Large intestine (tissue), 3 donors: ENCODE results near the gene AUTS2. TPM values are rescaled to one million over a fixed set of nuclear protein-coding genes. Genes with fewer than 3 reads are reported as not detected.

Experiments used
- DNase-seq, 2 donors: peaks; one replicate each; pipeline versions ENCODE4 v3.0.0 to v3.0.0-alpha.2; 2013
- H3K27ac ChIP-seq: one replicate; pipeline ENCODE4 v1.5.1; 2013; ENCODE audit warnings: low read length
- H3K27me3 ChIP-seq: 2 replicates; pipeline ENCODE4 v1.6.1; 2013; ENCODE audit warnings: low read length; ENCODE audit not compliant: control insufficient read depth, insufficient read depth
- H3K36me3 ChIP-seq: 2 replicates; pipeline ENCODE4 v1.6.1; 2013; ENCODE audit warnings: low read length; ENCODE audit not compliant: control insufficient read depth, insufficient read depth
- H3K4me1 ChIP-seq: one replicate; pipeline ENCODE4 v1.6.1; 2013; ENCODE audit warnings: low read length; ENCODE audit not compliant: control insufficient read depth, insufficient read depth
- H3K4me3 ChIP-seq: one replicate; pipeline ENCODE4 v1.5.1; 2013; ENCODE audit warnings: low read length
- H3K9me3 ChIP-seq: one replicate; pipeline ENCODE4 v1.6.1; 2013; ENCODE audit warnings: mild to moderate bottlenecking, low read depth, low read length, moderate library complexity; ENCODE audit not compliant: control insufficient read depth
- WGBS: methylation state at CpG from one replicate; pipeline ENCODE4 v1.1.5; 2013; ENCODE audit warnings: low lambda C conversion rate; ENCODE audit not compliant: insufficient coverage; 5-methylcytosine and 5-hydroxymethylcytosine counted together
- polyA plus RNA-seq: library from polyadenylated mRNA; unstranded; fragments of 120-200 nt; gene quantifications from one replicate; pipeline ENCODE4 v1.2.1, GENCODE V29; 2013

The AUTS2 gene
- polyA plus RNA-seq, 1 donor, result 51.3 TPM

DNA sequence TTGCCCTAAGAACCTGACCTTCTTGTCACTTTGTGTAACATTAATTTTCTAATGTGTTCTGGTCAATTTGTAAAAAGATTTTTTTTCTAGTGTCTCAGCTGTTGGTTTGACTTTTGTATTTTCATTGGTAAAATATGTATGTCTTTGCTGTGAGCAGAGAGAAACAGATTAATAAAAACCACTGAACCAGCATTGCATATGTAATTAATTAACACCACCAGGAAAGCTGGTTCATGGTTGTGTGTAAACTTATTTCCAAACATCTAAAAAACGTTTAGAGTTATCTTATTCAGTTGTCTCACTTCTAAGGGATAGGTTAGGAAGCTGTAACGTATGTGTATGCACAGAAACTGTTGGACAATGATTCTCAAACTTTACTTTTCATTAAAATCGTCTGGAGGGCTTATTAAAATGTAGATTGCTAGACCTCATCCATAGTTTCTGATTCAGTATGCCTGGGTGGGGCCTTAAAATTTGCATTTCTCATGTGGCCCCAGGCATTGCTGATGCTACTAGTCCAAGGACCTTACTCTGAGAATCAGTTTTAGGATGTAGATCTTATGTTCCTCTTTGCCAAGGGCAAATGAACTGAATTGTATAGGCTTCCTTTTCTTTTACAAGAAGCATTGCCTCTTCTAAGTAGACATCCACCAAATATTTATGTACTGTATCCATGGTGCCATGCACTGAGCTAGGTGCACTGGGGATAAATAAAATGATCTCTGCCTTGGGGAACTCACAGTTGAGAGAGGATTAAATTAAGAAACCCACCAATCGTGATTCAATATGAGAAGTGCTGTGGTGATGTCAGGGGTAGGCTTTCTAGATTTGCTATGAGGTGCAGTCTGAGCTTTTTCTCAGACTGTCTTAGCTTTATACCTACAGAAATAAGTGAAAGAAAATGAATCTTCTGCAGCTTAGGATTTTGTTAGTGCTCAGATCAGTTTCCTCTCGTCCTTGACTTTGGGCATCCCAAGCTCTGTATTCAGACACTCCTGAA is 98.7 kb downstream of the AUTS2 start:
- no peak overlapping the region for H3K27ac ChIP-seq

DNA sequence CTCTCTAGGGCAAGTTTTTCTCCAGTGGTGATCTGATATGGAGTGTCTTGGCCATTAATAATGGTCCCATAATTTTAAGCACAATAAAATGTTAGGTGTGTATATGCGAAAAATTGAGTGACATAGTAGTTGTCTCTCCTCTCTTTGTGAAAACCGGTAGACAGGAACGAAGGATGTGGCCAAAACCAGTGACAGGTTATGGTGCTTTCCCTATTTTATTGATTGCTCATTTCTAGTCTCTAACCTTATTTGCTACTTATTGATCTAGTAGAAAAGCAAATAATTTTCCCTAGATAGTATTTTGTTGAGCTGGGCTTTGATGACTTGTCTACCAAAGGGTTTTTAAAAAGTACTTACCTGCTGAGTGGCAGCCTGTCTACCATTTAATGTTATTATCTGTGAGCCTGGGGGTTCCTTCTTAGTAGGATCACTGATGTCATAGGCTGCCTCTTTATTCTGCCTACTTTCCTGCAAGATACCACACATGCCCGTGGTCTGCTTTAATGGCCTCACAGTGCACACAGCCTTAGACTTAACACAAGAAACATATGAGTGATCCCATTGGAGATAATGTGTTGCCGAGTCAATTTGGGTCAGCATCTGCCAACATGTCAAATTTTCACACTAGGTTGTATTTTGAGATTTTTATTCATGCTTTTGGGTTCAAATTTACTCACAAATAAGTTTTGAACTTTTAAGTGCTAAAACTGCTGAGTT is 100.0 kb downstream of the AUTS2 start:
- no peak overlapping the region for H3K4me3 ChIP-seq
- H3K36me3 ChIP-seq, result no peaks in the 10 kb centered on the region
- H3K4me1 ChIP-seq, result no peaks in the 10 kb centered on the region
- H3K27me3 ChIP-seq, result no peaks in the 10 kb centered on the region
- H3K27ac ChIP-seq, result no peak overlapping the region
- DNase-seq, result no peak
- WGBS, result no CpG with 5 or more reads among the region's 5 CpGs
- no peaks in the 10 kb centered on the region for H3K9me3 ChIP-seq

More for the DNA sequence above, 98.7 kb downstream of the AUTS2 start:
- Histone ChIP-seq H3K36me3 (no peaks in the 10 kb centered on the region), H3K4me1 (no peaks in the 10 kb centered on the region), H3K9me3 (no peaks in the 10 kb centered on the region), H3K4me3 (no peak overlapping the region), H3K27me3 (no peaks in the 10 kb centered on the region)
- WGBS, result 33% methylated on average over 1 of the region's 5 CpGs
- no peak for DNase-seq

DNA sequence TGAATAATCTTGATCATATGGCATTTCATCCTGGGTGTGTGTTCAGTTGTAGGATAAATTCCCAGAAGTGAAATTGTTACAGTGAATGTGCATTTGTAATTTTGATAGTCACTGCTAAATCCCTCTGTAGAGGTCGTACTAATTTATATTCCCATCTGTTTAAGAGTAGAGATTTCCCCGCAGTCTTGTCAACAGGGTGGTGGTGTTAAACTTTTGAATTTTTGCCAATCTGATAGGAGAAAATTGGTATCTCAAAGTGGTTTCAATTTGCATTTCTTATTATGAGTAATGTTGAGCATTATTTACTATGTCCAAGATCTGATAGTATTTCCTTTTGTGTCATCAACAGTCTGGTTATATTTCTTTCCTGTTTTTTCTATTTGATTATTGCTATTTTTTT is 101.7 kb downstream of the AUTS2 start:
- H3K9me3 ChIP-seq, result no peaks in the 10 kb centered on the region
- no CpG with 5 or more reads among the region's 2 CpGs for WGBS

DNA sequence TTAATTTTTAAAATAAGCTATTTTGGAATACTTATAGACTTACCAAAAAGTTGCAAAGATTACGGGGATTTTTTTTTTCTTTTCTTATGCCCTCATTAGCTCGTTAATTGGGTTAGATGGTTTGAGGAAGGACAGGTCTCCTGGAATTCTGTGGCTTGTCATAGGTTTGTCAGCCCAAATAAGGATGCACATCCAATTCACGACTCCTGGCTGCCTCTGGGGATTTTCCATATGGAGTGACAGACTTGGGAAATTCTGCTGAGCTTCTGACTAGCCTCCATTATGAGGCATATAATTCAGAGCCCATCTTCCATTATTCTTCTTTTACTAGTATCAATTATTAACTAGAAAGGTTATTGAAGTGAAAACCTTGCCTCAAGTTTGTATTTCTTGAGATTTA is 102.1 kb downstream of the AUTS2 start:
- no peaks in the 10 kb centered on the region for H3K27me3 ChIP-seq
- no peak for DNase-seq
- H3K36me3 ChIP-seq, result no peaks in the 10 kb centered on the region
- no peak overlapping the region for H3K4me3 ChIP-seq
- H3K27ac ChIP-seq, result no peak overlapping the region
- no peaks in the 10 kb centered on the region for H3K9me3 ChIP-seq
- WGBS, result 100% methylated on average over 1 of the region's 3 CpGs
- no peaks in the 10 kb centered on the region for H3K4me1 ChIP-seq

More for the DNA sequence above, 101.7 kb downstream of the AUTS2 start:
- no peak overlapping the region for H3K27ac ChIP-seq
- H3K4me3 ChIP-seq, result no peak overlapping the region
- DNase-seq, result no peak
- no peaks in the 10 kb centered on the region for H3K4me1 ChIP-seq
- no peaks in the 10 kb centered on the region for H3K27me3 ChIP-seq
- no peaks in the 10 kb centered on the region for H3K36me3 ChIP-seq

DNA sequence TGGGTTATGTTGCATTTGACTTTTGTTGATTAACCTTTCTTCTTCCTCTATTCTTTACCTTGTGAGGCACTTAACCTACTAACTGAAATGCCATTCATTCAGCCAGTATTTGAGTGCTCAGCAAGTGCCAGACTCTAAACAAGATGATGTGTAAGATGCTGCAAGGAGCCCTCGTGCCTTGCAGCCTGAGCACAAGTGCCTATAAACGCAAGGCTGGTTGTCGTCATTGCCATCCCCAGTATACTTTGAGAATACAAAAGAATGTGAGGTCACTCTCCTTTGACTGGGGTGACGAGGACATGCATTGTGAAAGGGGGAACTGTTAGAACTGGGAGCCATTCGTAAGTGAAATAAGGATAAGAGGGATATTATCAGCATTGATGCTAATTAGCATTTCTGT is 103.0 kb downstream of the AUTS2 start:
- 92% methylated on average over 2 of the region's 5 CpGs for WGBS
- no peaks in the 10 kb centered on the region for H3K4me1 ChIP-seq
- H3K27me3 ChIP-seq, result no peaks in the 10 kb centered on the region
- DNase-seq, result no peak
- no peaks in the 10 kb centered on the region for H3K9me3 ChIP-seq
- H3K4me3 ChIP-seq, result no peak overlapping the region
- H3K36me3 ChIP-seq, result no peaks in the 10 kb centered on the region
- no peak overlapping the region for H3K27ac ChIP-seq

DNA sequence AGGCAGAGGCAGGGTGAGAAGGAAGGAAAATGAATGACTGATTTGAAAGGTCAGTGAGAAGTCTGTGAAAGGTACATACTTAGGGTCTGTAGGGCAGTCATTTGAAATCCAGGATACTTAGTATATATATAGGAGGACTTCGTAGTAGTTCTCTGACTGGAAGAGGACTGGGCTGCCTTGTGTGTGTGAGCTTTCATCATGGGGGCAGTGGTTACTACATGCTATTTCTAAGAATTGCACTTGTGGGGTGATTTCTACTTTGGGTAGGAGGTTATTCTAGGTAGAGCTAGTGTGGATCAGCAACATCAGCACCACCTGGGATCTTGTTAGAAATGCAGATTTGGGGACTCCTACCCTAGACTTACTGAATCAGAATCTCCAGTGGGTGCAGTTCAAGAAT is 104.1 kb downstream of the AUTS2 start:
- Histone ChIP-seq H3K36me3 (no peaks in the 10 kb centered on the region), H3K4me3 (no peak overlapping the region), H3K9me3 (no peaks in the 10 kb centered on the region), H3K4me1 (no peaks in the 10 kb centered on the region), H3K27me3 (no peaks in the 10 kb centered on the region), H3K27ac (no peak overlapping the region)
- no CpG with 5 or more reads among the region's 1 CpG for WGBS
- no peak for DNase-seq

DNA sequence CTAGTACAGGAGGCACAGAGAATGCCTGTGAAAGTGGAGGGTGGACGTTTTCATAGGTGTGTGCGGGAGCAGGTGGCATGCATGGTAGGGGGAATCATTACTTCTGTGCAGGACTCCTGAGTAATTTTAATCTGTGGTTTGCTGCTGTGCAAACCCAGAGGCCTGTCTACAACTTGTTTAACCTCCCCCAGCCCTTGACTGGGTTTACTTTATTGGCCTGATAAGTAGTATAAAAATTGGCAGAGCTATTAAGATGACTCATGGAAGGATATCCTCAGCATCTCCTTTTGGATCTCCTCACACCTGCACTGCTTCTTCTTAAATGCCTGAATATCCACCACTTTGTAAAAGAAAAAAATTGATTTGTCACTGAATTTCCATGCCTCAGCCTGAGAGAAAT is 104.8 kb downstream of the AUTS2 start:
- Histone ChIP-seq H3K27ac (no peak overlapping the region), H3K36me3 (no peaks in the 10 kb centered on the region), H3K27me3 (no peaks in the 10 kb centered on the region), H3K4me3 (no peak overlapping the region), H3K4me1 (no peaks in the 10 kb centered on the region), H3K9me3 (no peaks in the 10 kb centered on the region)
- no peak for DNase-seq
- WGBS, result no CpG with 5 or more reads among the region's 2 CpGs

DNA sequence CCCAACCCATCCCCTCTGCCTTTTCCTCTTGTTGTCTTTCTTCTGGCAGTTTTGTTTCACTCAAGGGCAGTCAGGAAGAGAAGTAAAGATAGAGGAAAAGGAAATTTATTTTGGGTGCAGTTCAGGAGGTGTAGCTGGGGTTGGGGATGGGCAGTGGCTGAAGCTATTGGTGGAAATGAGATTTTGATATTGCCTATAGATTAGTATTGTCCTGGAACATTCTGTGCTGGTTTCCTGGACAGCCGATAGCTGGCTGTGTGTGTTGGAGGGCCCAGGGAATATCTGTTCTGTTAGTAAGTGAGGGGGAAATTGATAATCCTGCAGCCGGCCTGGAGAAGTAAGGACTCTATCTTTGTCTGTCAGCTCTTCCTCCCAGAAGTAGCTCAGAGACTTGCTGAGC is 107.8 kb downstream of the AUTS2 start:
- Histone ChIP-seq H3K4me3 (no peak overlapping the region), H3K9me3 (no peaks in the 10 kb centered on the region), H3K27ac (no peak overlapping the region), H3K4me1 (no peaks in the 10 kb centered on the region), H3K27me3 (no peaks in the 10 kb centered on the region), H3K36me3 (no peaks in the 10 kb centered on the region)
- no peak for DNase-seq
- no CpG with 5 or more reads among the region's 2 CpGs for WGBS

DNA sequence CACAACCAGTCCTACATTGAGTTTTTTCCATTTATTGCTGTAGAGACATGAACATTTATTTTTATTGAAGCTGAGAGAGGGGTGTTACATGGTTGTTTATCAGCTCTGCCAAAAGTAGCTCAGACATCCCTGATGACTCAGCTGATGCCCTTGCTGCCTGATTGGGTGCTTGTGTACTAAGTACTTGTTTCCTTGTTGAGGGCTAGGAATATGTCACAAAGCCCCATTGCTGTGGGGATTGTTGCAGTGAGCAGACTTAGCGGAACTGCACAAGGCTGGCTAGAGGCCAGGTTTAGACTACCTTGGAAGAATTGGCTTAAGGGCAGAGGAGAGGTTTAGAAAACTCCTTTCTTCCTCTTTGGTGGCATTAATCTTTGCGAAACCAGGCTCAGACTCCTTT is 110.6 kb downstream of the AUTS2 start:
- no peak overlapping the region for H3K4me3 ChIP-seq
- no peaks in the 10 kb centered on the region for H3K27me3 ChIP-seq
- H3K27ac ChIP-seq, result no peak overlapping the region
- no peak for DNase-seq
- no CpG with 5 or more reads among the region's 2 CpGs for WGBS
- H3K9me3 ChIP-seq, result no peaks in the 10 kb centered on the region
- no peaks in the 10 kb centered on the region for H3K4me1 ChIP-seq
- no peaks in the 10 kb centered on the region for H3K36me3 ChIP-seq

DNA sequence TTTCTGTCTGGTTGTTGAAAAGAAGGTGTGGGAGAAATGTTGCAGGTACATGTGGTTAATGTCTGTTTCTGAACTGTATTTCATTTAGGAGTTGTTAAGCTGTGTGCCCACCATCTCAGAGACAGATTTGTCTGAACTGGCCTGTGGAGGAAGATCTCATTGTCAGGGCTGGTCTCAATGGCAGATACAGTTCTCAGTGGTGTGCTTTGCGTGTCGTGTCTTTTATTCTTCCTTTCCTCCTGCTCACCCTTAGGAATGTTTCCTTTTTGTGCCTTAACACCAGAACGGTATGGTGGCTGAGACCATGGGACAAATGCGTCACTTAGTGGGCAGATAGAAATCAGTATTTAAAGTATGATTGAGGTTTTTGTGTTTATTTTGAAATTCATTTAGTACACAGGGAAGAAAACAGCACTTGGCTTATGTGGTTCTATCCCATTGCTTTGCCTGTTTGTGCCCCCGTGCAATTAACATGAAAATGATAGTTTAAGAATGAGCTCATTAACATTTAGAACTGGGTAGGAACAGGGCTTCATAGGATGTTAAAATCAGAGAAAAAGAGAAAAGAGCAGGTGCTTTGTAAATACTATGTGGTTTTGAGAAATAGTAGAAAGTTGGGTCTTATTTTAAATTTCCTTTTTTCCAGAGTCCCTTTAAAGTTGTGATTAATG is 112.6 kb downstream of the AUTS2 start:
- Histone ChIP-seq H3K27me3 (no peaks in the 10 kb centered on the region), H3K4me1 (no peaks in the 10 kb centered on the region), H3K4me3 (no peak overlapping the region), H3K27ac (no peak overlapping the region), H3K36me3 (no peaks in the 10 kb centered on the region), H3K9me3 (no peaks in the 10 kb centered on the region)
- no peak for DNase-seq
- WGBS, result 100% methylated on average over 1 of the region's 5 CpGs
